Stimulated activated CD4-positive, alpha-beta T cell treated with anti-CD3 and anti-CD28 coated beads, Interleukin-2, amount 100 ng/mL, for 48 hours (primary cell): ENCODE data around the gene SLC9B1.
A peak's percentile ranks its signal among the peaks of the same experiment; 100 is the strongest.
"Not testable (repeated sequence)": the region's sequence is repeated elsewhere in the genome, so short reads cannot be mapped to it uniquely, and the experiment has no call there.

ENCODE experiments used
- DNase-seq, 2 donors: peaks; one replicate each; pipeline ENCODE4 v3.0.0-alpha.2; 2020

The SLC9B1 gene

DNA sequence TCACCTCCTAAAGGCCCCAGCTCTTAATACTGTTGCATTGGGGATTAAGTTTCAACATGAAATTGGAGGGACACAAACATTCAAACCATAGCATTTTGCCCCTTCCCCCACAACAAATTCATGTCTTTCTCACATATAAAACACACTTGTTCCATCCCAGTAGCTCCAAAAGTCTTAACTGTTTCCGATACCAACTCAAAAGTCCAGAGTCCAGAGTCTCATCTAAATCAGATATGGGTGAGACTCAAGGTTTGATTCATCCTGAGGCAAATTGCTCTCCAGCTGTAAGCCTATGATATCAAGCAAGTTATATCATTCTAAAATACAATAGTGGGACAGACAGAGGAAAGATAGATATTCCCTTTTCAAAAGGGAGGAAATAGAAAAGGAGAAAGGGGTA, 8.7 kb downstream of the SLC9B1 start:
- DNase-seq = no peak

DNA sequence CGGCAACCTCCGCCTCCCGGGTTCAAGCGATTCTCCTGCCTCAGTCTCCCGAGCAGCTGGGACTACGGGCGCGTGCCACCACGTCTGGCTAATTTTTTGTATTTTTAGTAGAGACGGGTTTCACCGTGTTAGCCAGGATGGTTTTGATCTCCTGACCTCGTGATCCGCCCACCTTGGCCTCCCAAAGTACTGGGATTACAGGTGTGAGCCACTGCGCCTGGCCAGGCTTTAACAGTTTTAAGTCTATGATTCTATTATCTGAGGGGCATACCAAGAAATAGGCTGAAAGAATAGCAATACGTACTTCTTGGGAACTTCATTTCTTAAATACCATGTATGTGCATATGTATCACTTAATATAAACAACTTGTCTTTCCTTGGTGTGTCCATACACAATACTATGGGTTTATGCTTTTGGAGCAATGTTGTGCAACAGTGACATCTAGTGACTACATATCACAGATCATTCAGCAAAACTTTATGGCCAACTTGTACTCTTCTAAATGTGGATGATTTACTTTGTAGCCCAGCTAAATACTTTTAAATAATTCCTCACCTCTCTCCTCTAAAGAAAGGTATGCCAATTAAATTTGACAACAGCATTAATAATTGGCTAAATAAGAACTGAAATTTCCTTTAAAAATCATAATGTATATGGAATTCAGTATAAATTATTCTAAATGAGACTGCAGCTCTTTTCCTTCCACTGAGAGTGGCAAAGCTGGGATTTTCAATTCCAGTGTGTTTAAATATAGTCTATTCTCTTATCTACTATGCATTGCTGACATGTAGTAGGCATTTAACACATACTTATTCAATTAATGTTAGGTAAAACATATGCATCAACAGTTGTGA, 10.4 kb downstream of the SLC9B1 start:
- peak in 1 of 2 donors; percentile 7 for DNase-seq

DNA sequence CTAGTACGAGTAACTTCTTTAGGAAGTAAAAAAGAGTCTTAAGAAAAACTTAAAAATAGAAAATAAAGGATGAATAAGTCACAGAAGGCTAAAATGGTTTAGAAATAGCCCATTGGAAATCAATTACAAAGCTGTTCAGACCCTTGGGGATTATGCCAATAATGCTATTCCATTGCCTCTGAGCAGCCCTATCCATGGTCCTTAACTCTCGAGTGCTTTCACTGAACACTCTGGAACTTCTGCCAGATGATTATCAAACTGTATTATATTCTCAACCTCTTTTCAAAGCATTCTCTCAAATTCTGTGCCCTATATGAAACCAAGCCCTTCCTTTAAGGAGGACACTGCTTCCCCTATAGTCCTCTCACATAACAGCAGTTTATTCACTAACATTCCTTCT, 17.0 kb downstream of the SLC9B1 start:
- DNase-seq = no peak

DNA sequence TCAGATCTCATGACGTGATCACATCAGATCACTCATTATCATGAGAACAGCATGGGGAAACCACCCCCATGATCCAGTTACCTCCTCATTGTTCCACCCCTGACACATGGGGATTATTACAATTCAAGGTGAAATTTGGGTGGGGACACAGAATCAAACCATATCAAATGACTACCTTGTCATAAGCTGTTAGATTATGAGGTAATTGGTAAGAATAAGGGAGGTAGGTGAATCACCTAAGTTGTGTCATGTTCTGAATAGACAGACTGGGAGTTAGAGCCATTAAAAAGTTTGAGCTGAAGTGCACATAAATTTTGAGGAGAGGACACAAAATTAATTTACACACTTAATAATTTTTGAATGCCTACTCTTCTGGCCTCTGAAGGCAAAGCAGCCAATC, 24.7 kb downstream of the SLC9B1 start:
- no peak for DNase-seq

DNA sequence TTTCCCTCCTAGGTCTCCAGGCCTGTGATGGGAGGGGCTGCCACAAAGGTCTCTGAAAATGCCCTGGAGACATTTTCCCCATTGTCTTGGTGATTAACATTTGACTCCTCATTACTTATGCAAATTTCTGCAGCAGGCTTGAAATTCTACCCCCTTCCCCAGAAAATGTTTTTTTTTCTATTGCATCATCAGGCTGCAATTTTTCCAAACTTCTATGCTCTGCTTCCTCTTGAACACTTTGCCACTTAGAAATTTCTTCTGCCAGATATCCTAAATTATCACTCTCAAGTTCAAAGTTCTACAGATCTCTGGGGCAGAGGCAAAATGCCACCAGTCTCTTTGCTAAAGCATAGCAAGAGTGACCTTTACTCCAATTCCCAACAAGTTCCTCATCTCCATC, 25.5 kb downstream of the SLC9B1 start:
- DNase-seq = not testable (repeated sequence)

DNA sequence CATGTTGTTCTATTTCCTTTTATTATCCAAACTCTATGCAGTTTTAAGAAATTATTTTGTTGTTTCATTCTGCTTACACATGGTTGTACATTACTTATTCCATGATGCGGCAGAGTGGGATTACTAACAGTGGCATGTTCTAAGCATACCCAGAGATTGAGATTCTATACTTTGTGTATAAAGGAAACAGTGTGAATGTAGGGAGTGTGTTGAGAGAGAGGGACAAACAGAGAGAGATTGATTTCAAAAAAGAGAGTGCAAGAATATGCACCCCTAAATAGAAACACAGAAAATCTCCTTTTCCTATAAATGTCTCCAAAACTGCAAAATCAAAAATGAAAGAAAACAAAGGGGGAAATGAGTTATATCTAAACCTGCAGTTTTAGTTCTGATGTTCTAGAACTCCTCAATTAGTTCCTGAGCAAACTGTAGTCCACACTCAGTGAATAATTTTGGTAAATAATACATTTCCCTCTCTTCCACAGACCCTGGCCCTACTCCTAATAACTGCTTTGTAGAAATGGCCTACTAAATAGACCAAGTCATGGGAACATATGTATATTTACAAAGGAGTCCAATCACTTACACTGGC, 31.0 kb downstream of the SLC9B1 start:
- DNase-seq = no peak

DNA sequence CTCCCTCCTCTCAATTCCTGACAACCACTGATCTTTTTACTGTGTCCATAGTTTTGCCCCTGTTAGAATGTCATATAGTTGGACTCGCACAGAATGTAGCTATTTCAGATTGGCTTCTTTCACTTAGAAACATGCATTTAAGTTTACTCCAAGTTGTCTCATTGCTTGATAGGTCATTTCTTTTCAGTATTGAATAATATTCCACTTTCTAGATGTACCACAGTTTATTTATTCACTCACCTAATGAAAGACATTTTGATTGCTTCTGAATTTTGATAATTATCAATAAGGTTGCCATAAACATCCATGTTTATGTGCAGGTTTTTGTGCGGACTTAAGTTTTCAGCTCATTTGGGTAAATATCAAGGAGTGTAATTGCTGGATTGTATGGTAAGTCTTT, 38.5 kb downstream of the SLC9B1 start:
- no peak for DNase-seq

DNA sequence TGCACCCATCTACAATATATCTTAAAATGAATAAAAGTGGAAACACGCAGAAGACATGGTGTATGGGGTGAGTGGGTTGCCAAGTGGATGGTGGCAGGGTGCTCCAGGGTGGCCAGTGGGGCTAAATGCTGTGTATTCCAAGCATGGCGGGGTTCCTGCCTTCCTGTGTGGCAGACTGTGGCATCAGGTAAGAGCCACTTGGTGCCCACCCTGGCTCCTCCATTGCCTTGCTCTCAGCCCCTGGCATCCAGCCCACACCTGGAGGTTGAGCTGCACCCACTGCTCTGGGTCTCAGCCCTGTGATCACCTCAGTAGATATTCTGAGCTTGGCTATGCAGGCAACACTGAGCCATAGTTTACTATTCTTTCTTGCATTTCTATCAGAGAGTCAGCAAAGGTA, 57.7 kb downstream of the SLC9B1 start:
- DNase-seq = not testable (repeated sequence)

DNA sequence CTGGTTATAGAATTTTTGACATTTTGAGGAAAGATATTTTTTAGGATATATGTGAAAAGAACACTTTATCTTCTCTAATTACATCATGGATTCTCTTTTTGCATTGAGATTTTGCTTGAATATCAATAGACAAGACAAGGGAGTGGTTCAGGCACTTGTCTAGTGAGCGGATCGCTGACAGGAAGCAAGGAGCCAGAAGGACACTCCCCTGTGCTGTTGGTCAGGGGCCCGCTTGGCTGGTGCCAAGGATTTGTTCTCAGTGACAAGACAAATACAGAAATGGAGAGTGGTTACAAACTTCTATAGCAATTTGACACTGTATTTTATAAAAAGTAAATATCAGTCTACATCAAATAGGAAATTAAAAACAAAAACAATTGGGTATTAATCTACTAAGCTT, 60.0 kb downstream of the SLC9B1 start:
- no peak for DNase-seq

DNA sequence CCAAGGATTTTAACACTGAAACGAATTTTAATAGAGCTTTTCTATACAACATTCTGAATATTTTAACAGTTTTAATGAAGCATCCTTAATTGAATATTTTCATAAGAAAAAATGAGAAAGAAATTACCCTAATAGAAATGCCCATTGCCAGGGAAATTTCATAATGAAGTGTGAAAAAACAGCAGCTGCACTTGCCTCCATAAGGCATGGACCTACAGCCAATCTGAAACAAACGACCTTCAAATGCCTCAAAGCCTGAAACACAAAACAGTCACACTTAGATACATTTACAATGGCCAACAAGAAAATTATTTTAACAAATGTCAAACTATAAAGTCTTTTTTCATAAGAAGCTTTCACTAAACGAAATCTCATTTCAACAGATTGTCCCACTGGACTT, 74.4 kb downstream of the SLC9B1 start:
- no peak for DNase-seq

DNA sequence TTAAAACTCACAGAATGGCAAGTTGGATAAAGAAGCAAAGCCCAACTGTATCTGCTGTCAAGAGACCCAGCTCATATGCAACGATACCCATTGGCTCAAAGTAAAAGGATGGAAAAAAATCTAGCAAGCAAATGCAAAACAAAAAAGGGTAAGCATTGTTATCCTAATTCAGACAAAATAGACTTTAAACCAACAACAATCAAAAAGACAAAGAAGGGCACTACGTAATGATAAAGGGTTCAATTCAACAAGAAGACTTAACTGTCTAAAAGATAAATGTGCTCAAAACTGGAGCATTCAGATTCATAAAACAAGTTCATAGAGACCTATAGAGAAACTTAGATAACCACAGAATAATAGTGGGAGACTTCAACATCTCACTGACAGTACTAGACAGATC, 81.4 kb downstream of the SLC9B1 start:
- DNase-seq = not testable (repeated sequence)

DNA sequence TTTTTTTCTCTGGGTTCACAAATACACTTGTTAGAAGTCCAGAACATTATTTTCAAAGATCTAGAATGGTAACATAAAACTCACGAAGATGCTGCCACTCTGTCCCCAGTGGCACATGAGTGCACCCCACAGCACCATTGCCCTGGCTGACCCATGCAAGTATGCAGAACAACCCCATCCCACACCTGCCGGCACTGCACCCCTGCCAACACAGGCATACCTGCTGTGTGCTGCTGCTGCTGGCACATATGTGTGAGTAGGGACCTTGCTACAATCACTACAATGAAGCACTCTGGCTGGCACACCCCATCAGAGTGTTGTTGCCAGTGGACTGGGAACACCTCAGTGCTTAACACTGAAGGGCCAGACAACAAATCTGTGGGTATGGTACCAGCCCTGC, 83.8 kb downstream of the SLC9B1 start:
- DNase-seq = no peak

DNA sequence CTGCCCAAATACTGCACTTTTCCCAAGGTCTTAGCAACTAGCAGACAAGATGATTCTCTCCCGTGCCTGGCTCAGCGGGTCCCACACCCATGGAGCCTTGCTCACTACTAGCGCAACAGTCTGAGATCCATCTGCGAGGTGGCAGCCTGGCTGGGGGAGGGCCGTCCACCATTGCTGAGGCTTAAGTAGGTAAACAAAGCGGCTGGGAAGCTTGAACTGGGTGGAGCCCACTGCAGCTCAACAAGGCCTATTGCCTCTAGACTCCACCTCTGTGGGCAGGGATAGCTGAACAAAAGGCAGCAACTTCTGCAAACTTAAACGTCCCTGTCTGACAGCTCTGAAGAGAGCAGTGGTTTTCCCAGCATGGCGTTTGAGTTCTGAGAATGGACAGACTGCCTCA, 99.8 kb downstream of the SLC9B1 start:
- DNase-seq = not testable (repeated sequence)

DNA sequence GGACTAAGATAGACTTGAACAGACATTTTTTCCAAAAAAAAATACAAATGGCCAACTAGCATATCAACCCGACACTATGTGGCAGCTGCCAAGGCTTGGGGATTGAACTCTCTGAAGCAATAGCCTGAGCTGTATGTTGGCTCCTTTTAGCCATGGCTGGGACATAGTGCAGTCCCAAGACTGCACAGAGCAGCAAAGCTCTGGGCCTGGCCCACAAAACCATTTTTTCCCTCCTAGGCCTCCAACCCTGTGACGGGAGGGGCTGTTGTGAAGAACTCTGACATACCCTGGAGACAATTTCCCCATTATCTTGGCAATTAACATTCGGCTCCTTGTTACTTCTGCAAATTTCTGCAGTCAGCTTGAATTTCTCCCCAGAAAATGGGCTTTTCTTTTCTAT, 100.6 kb downstream of the SLC9B1 start:
- no peak for DNase-seq

DNA sequence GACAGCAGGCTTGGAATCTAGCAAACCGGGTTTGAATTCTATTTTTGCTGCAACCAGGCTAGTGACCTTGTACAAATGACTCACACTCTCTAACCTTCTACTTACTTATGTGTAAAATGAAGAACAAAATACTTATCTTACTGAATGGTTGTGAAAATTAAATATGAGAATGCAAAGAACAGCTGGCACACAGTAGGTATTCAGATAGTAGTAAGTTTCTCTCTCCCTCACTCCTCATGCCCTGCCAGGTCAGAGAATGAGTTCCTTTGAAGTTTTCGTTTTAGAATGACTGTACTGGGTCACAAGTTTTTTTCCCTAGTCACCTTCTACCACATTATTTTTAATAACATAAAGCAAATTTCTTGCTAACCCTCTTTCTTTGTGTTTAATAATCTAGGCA, 117.7 kb downstream of the SLC9B1 start:
- no peak for DNase-seq

DNA sequence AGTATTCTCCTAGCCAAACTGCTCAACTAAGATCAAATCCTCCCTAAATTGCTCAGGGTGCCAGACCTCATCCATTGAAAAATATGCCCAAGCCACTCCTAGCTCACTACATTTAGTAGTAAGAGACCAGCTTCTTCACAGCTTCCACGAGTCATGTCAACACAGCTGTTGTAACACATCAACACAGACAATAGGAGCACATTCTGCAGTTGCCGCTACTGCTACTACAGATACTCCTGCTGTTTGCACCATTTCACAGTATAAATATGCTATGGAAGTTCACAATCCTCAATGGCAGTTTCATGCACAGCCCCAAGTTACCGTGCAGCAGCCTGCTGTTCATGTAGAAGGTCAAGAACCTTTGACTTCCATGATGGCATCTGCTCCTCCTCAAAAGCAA, 121.9 kb downstream of the SLC9B1 start:
- not testable (repeated sequence) for DNase-seq

DNA sequence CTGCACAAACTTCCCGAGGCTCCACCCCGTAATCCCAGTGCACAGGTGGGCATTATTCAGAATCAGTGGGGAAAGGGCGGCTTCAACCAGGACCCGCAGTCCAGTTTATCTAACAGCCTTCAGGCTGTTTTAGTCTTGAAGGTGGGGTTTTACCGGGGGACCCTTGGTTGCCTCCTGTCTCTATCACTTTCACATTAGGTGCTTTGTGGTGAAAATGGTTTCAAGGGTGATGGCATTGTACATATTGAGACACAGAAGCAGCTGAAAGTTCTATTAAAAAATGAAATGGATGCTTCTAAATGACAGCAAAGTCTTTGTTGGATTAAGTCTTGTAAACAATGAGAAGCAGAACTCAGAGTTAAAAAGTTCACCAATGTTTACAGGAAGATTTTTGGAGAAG, 123.0 kb downstream of the SLC9B1 start:
- DNase-seq = not testable (repeated sequence)

DNA sequence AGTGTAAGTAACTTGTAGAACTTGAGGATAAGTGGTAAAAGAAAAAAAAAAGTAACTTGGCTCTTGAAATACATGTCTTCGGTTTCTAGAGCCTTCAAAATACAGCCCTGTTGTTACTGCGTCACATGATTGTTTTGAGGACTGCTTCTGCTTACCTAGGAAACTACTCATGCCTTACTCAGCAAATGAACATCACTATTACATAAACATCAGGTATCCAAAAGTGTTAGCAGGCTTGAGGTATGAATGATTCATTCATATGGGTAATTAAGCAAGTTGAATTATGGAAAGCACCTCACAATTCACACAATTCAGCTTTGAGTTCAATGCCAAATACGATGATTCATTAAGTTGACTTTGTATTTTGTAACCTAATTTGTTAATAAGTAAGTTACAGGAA, 129.6 kb downstream of the SLC9B1 start:
- DNase-seq = not testable (repeated sequence)

DNA sequence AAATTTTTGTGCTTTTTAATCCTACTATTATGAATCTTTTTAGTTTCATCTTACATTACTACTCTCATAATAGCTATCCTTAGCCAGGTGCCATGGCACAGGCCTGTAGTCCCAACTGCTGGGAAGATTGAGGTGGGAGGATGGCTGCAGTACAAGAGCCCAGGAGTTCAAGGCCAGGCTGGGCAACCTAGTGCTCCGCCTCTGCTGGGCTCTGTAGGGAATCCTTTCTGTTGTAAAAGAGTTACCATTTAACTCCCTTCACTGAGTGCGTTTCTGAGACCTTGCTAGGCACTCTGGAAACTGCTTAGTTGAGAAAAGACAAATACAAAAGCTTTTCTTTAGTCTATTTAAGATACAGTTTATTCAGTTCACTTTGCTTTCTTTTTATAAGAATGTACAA, 130.9 kb downstream of the SLC9B1 start:
- DNase-seq = not testable (repeated sequence)

DNA sequence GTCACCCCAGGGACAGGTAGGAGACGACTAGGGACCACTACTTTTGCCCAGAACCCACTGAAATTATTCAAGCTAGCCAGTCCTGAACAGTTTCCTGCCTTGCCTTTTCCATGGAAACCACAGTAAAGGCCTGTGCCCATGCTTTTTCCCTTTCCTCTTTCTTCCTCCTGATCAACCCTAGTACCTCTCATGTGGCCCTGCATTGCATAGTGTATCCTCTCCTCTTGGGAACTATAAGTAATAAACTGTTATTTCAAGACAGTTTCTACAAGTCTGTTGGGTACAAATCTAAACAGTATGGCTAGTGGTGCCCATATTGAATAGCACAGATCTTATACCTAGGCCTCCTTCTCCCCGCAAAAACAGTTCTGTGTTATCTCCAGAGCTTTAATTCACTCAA, 136.2 kb downstream of the SLC9B1 start:
- no peak for DNase-seq

DNA sequence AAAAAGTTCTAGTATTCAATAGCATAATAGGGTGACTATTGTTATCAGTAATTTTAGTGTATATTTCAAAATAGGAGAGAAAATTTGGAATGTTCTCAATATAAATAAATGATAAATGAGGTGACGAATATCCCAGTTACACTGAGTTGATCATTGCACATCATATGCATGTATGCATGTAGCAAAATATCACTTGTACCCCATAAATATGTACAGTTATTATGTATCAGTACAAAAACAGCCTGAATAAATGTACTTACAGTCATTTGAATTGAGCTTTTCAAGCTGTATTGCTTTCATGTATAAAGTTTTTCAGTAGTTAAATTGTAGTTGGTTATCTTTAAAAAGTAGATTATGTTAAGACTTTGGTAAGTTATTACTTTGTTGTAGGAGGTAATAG, 138.2 kb downstream of the SLC9B1 start:
- no peak for DNase-seq

DNA sequence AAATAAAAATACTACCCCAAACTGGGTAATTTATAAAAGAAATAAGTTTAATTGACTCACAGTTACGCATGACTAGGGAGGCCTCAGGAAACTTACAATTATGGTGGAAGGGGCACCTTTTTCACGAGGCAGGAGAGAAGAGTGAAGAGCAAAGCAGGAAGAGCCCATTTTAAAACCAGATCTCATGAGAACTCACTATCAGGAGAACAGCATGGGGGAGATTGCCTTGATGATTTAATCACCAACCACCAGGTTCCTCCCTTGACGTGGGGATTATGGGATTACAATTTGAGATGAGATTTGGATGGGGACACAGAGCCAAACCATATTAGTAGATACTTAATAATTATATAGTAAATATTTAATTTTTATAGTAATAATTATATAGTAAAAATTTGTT, 140.6 kb downstream of the SLC9B1 start:
- no peak for DNase-seq

DNA sequence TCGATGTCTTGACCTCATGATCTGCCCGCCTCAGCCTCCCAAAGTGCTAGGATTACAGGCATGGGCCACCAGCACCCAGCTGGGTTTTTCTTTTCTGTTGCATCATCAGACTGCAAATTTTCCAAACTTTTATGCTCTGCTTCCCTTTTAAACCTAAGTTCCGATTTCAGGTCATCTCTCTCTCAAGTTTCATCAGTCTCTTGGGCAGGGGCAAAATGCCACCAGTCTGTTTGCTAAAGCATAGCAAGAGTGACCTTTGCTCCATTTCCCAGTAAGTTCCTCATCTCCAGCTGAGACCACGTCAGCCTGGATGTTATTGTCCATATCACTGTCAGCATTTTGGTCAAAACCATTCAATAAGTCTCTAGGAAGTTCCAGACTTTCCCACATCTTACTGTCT, 141.2 kb downstream of the SLC9B1 start:
- DNase-seq = not testable (repeated sequence)

DNA sequence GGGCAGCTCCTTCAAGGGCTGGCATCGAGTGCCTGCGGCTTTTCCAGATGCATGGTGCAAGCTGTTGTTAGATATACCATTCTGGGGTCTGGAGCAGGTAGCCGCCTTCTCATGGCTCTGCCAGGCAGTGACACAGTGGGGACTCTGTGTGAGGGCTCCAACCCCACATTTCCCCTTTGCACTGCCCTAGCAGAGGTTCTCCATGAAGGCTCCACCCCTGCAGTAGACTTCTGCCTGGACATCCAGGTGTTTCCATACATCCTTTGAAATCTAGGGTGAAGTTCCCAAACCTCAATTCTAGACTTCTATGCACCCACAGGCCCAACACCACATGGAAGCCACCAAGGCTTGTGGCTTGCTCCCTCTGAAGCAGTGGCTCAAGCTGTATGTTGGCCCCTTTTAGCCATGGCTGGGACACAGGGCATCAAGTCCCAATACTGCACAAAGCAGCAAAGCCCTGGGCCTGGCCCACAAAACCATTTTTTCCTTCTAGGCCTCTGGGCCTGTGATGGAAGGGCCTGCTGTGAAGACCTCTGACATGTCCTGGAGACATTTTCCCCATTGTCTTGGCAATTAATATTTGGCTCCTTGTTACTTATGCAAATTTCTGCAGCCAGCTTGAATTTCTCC, 141.9 kb downstream of the SLC9B1 start:
- DNase-seq = not testable (repeated sequence)
